GM19193 (cell line): ENCODE data around the gene NUDT16.

Experiments used
- POLR2A ChIP-seq: IDR thresholded peaks from 4 replicates; pipeline ENCODE4 v1.6.1; 2011; ENCODE audit not compliant: insufficient read depth, insufficient read length; ENCODE audit errors: extremely low read depth

Gene NUDT16

DNA sequence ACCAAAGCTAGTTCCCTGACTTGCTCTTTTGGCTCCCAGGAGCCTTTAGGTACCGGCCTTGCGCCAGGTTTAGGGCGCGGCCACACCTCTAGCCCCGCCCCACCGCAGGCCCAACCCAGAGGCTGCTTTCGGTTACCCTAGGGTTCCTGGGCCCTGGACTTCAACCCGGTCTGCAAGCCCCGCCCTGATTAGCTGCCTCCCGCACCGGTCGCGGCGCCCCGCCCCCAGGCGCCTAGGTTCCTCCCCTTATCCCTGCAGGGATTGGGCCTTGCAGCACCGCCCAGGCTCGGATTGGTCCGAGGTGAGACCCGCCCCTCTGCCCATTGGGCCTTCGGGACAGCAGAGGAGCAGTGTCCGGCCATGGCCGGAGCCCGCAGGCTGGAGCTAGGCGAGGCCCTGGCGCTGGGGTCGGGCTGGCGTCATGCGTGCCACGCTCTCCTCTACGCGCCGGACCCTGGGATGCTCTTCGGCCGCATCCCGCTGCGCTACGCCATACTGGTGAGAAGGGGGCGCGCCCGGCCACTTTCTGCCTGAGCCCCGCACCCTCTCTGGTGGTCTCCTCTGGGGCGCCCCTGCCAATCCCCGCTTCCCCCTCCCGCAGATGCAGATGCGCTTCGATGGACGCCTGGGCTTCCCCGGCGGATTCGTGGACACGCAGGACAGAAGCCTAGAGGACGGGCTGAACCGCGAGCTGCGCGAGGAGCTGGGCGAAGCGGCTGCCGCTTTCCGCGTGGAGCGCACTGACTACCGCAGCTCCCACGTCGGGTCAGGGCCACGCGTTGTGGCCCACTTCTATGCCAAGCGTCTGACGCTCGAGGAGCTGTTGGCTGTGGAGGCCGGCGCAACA lies at the start of gene NUDT16:
TSS of gene NUDT16 (plus strand) at position 330 of the 847 bp plus-strand sequence. CDS start at position 361, 31 bp downstream.
- peak; percentile 84 for TF ChIP-seq POLR2A

DNA sequence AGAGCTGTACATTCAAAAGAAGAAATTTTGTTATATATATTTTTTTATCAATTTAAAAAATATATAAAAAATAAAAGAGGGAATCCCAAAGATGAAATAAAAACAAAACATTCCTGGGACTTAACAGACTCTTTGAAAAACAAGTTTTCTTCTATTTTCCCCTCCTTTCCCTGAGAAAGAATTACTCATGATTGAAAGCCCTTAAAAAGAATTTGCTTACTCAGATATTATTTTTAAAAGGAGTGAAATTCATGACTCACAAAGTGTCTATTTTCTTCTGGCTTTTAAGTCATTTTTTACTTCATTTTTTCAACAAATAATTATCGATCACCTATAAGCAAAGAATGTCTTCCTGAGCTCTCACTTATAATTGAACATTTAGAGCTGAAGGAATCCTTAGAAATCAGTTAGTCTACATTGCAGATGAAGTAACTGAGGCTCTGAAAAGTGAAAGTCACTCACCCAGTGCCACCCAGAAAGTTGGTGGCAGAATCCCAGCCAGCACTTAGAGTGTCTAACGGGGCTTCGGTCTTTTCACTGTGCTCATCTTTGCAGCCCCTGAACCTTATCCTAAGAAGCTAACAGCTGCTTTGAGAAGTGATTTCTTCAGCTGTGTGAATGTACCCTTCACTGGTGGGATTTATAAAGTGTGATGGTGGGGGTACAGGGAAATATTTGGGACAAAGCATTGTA lies 42.5 kb upstream of the NUDT16 start:
- no peak for TF ChIP-seq POLR2A

DNA sequence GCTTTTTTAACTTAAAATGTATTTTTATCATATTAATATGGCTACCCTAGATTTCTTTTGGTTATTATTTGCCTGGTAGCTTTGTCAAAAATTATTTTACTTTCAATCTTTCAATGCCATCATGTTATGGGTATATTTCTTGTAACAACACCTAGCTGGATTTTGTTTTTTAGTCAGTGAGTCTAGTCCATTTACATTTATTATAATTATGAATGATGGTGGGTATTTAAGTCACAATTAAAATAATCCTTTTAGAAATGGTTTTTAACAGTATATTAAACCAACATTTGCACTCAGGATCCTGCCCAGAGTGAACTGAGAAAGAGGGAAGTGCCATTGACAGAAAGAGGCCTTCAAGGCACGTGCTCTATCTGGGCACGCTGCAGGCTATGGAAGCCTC lies 39.8 kb upstream of the NUDT16 start:
- TF ChIP-seq POLR2A, result no peak

DNA sequence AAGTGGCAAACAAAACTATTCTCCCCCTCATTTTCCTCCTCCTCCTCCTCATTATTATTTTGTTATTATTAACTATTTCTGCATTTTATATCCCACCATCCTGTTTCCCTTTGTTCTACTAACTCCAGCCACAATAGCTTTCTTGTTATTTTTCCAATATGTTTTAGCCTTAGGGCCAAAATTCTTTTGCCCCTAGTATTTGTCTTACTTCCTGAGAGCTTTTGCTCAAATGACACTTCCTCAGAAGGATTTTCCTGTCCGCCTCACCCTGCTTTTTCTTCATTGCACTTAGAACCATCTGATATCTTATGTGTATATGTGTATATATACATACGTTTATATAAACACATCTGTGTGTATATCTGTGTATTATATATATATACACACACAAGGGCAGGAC lies 32.7 kb upstream of the NUDT16 start:
- TF ChIP-seq POLR2A, result no peak

DNA sequence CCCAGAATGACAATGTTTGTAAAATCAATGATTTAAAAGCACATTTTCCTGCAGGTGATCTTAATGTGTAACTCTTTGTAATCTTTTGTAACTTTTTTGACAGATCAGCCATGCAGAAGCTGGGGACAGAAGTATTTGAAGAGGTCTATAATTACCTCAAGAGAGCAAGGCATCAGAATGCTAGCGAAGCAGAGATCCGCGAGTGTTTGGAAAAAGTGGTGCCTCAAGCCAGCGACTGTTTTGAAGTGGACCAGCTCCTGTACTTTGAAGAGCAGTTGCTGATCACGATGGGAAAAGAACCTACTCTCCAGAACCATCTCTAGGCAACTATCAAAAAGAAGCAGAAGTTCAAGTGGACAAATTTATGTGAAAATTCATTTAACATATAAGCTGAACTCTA lies 32.1 kb upstream of the NUDT16 start:
- no peak for TF ChIP-seq POLR2A

DNA sequence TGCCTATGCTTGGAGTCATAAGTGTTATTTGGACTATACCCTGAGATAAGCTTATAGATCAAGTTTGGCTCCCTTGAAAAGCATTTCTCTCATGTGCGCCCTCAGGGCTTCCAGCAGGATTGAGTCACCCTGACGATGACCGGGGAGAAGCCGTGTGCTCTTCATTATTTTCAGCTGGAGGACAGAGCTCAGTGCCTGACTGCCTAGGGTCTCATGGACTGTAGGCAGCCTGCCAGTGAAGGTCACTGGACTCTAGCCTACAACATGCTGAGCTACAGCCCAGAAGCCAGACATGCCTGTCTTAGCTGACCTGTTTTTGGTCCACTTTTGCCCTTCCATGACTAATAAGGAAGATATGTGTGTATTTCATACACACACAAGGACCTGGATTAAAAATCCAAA lies 31.6 kb upstream of the NUDT16 start:
- TF ChIP-seq POLR2A, result no peak

- no peak for TF ChIP-seq POLR2A
These were observed 31.1 kb upstream of the NUDT16 start for GRCh38 chr3:131350506-131350905.

GRCh38 chr3:131353016-131353877 lies 28.3 kb upstream of the NUDT16 start:
- TF ChIP-seq POLR2A, result no peak

DNA sequence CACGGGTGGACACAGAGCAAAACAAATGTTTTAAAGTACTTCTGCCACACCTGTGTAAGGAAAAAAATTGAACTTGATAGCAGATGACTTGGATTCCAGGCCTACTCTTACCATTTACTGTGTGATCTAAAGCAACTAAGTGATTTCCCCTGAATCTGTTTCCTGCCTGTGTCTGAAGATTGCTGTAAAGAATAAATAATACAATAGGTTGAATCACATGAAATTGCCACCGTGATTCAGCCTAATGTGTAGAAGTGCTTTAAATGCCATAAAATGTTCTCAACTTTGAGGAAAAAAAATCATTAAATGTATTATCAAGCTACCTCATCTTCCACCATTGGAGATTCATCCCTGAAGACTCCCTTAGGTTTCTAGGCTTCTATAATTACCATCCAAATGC lies 27.6 kb upstream of the NUDT16 start:
- no peak for TF ChIP-seq POLR2A

DNA sequence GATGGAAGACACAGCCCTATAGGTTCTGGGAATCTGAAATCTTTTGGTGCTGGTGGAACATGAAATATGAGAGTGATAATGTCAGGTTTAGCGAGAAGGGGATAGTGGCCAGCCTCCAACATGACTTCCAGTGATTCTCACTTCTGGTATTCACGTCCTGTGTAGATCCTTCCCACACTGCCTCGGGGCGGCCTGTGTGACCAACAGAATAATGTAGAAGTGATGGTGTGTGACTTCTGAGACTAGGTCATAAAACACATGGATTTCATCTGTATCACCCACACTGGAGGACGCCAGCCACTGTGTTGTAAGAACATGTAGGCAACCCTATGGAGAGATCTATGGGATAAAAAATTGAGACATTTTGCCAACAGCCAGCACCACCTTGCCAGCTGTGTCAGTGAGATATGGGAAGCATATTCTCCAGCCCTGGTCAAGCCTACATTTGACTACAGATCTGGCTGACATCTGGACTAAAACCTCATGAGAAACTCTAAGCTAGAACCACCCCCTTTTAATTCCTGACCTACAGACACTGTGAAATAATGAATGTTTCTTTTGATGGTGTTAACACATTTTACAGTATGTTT lies 25.5 kb upstream of the NUDT16 start:
- no peak for TF ChIP-seq POLR2A

DNA sequence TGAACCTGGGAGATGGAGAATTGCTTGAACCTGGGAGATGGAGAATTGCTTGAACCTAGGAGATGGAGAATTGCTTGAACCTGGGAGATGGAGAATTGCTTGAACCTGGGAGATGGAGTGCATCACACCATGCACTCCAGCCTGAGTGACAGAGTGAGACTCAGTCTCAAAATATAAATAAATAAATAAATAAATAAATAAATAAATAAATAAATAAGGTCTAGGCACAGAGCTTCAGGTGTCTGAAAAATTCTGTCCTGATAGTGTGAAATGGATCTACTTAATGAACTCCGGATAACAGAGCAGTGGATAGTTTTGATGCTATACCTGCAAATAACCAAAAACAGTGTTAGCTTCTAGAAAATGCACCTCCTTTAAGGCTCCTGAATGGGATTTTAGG lies 24.3 kb upstream of the NUDT16 start:
- no peak for TF ChIP-seq POLR2A

DNA sequence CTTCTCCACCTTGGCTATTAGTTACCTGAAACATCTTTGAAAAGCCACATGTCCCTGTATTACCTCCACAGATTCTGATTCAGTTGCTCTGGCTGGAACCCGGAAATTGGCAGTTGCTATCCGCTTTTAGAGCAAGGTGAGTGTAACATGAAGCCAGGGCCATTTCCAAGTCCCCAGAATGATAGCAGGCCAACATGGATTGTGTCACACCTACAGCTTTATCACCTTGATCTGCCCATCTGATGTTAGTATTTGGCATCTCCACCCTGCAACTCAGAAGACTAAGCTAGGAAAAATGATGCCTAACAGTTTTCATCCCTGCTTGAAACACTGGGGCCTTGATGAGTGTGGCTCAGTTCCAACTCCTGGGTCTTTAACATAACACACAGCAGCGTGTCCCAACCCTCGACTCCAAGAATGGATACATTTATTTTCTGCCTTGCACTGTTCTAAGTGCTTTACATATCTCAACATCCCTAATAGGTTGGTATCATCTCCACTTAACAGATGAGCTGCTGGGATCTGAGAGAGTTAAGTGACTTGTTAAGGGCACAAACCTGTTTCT lies 21.3 kb upstream of the NUDT16 start:
- no peak for TF ChIP-seq POLR2A

- TF ChIP-seq POLR2A, result no peak
These were observed 19.8 kb upstream of the NUDT16 start for GRCh38 chr3:131361464-131362421.

DNA sequence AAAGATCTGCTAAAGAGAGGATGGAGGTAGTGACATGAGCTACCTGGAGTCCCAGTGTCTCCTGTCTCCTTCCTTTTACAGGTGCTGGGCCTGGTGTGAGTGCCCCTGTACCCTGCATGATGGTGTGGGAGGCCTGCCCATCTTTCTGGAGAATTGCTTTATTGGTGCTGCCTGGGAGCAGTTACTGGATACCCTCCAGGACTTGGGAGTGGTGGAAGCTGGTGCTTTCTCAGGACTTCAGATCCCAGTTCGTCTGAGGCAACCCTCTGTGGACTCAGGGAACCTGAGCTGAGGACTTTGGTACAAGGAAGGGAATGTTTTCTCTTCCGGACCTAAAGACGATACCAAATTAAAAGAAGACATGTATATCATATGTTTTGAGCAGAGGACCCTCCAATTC lies 18.3 kb upstream of the NUDT16 start:
- TF ChIP-seq POLR2A, result no peak
